Fibroblast of skin of abdomen (primary cell): ENCODE data around the gene SNX24.
"Not testable (repeated sequence)": the region's sequence is repeated elsewhere in the genome, so short reads cannot be mapped to it uniquely, and the experiment has no call there.

ENCODE experiments used
- DNase-seq: peaks from one replicate; pipeline ENCODE4 v3.0.0-alpha.2; 2013

The SNX24 gene

GRCh38 chr5:122871661-122872060, 26.2 kb downstream of the SNX24 start:
- DNase-seq, result peak; percentile 23

- DNase-seq, result no peak
Measured at GRCh38 chr5:122874179-122874875, 28.9 kb downstream of the SNX24 start.

GRCh38 chr5:122877518-122877917, 32.1 kb downstream of the SNX24 start:
- no peak for DNase-seq

GRCh38 chr5:122879076-122879475, 33.7 kb downstream of the SNX24 start:
- no peak for DNase-seq

GRCh38 chr5:122880170-122880689, 34.8 kb downstream of the SNX24 start:
- DNase-seq, result no peak

- DNase-seq, result peak; percentile 22
Measured at GRCh38 chr5:122880749-122881148, 35.3 kb downstream of the SNX24 start.

- DNase-seq, result peak; percentile 34
Measured at GRCh38 chr5:122882831-122883230, 37.4 kb downstream of the SNX24 start.

GRCh38 chr5:122885045-122885517, 39.7 kb downstream of the SNX24 start:
- no peak for DNase-seq

- DNase-seq, result no peak
Measured at GRCh38 chr5:122885891-122886290, 40.5 kb downstream of the SNX24 start.

GRCh38 chr5:122895141-122895540, 49.7 kb downstream of the SNX24 start:
- DNase-seq, result no peak

- peak; percentile 32 for DNase-seq
Measured at GRCh38 chr5:122896598-122897282, 51.3 kb downstream of the SNX24 start.

GRCh38 chr5:122897283-122897602, 51.8 kb downstream of the SNX24 start:
- no peak for DNase-seq

GRCh38 chr5:122901346-122901745, 55.9 kb downstream of the SNX24 start:
- DNase-seq, result no peak

GRCh38 chr5:122902263-122902662, 56.9 kb downstream of the SNX24 start:
- DNase-seq, result no peak

GRCh38 chr5:122906768-122907167, 61.4 kb downstream of the SNX24 start:
- peak; percentile 57 for DNase-seq

- peak; percentile 68 for DNase-seq
Measured at GRCh38 chr5:122907276-122907675, 61.9 kb downstream of the SNX24 start.

- no peak for DNase-seq
Measured at GRCh38 chr5:122908108-122908507, 62.7 kb downstream of the SNX24 start.

GRCh38 chr5:122908662-122909061, 63.2 kb downstream of the SNX24 start:
- DNase-seq, result no peak

GRCh38 chr5:122909470-122910100, 64.2 kb downstream of the SNX24 start:
- no peak for DNase-seq

- not testable (repeated sequence) for DNase-seq
Measured at GRCh38 chr5:122913436-122913835, 68.0 kb downstream of the SNX24 start.

- DNase-seq, result no peak
Measured at GRCh38 chr5:122915717-122916461, 70.5 kb downstream of the SNX24 start.

GRCh38 chr5:122916490-122916889, 71.1 kb downstream of the SNX24 start:
- no peak for DNase-seq

GRCh38 chr5:122919969-122920368, 74.6 kb downstream of the SNX24 start:
- no peak for DNase-seq
